Measurements from ENCODE around the gene ZFP90. TPM values are rescaled to one million over a fixed set of nuclear protein-coding genes. Genes with fewer than 3 reads are reported as not detected.
A peak's percentile ranks its signal among the peaks of the same experiment; 100 is the strongest.
"Not testable (repeated sequence)": the region's sequence is repeated elsewhere in the genome, so short reads cannot be mapped to it uniquely, and the experiment has no call there.

ZFP90 gene
- total RNA-seq, 1 donor from 2014 or later, result 11.2 TPM

DNA sequence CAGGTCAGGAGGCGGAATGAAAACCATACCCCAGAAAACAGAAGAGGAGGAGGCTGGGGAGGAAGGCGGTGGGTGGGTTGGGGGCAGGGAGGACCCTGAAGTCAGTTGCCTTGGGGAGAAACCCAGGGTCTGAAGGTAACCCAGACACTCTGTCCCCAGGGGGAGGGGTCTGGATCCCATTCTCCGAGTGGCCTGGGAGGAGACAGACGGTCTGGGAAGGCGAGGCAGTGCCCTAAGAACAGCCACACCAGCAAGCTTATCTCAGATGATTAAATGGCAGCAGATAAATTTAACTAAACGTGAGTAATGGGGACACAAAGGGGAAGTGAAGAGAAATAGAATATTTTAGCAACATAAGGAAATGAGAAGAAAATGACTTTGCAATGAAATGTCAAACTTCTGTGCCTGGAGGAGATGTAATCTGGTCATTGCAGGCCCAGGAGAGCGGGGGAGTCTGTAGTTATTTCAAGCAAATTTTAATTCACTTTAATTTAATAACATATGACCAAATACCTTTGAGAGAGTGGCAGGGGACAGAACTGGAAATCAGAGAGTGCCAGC lies 21.4 kb upstream of the ZFP90 start:
- DNase-seq (ENCODE audit: low read depth in 2 of 2), result no peak

DNA sequence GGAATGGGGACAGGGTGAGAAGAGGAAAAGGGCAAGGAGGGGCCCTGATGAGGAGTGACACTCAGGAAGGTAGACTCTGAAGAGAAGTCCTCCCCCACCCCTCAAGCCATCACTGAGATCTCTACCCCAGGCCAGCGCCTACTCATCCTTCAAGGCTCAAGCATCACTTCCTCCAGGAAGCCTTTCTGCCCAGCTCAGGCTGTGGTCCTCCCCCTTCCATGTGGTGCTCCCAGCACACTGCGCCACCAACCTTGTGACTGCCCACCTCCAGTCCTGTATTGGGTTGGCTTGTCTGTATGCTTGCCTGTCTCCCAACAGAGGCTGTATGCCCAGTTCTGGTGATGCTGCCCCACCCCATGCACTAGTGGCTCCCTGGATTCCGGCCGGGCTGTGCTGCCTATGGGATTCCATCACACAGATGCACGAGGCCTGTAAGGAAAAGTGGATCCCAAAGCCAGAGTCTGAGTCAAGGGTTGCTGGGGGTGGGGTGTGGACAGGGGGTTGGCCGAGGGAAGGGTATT lies 19.8 kb upstream of the ZFP90 start:
- DNase-seq (ENCODE audit: low read depth in 2 of 2), result no peak

DNA sequence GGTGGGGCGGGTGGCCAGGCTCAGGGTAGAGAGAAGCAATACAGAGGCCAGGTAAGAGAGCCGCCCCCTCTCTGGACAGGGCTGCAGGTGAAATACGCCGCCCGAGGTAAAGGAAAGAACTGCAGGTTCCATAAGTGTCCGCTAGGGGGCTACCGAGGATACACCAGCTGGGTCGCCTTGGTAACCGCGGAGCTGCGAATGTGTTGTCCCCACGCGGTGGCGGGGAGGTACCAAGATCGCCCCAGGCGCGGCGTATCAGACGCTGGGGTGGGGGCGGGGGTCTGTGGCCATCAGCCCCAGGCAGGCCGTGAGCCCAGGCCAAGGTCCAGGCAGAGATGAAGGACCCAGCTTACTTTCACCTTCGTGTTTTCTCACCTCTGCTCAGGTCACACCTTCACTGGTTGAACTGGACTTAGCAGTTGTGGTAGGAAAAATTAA lies 18.4 kb upstream of the ZFP90 start:
- peak; percentile 79 to 88 for DNase-seq (ENCODE audit: low read depth in 2 of 2)

GRCh38 chr16:68524069-68524820 lies 14.8 kb upstream of the ZFP90 start:
- no peak for DNase-seq (ENCODE audit: low read depth in 2 of 2)

DNA sequence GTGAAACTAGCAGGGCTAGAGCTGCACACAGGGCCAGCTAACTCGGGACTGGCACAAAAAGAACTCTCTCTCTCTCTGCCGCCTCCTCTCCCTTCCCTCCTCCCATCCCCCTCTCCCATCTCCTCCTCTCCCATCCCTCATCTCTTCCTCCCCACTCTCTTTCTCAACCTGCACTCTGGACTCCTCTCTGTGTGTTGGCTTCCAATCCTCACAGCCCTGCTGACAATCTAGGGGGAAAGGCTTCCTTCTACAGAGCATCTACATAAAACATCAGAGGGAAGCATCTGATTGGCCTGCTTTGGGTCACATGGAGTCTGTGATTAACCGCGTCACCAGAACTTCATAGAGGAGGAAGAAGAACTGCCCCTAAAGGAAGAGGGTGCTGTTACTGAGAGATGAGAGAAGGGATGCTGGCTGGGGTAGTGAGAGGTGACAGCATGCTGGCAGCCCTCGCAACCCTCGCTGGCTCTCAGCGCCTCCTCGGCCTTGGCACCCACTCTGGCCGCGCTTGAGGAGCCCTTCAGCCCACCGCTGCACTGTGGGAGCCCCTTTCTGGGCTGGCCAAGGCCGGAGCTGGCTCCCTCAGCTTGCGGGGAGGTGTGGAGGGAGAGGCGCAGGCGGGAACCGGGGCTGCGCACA lies 12.8 kb upstream of the ZFP90 start:
- DNase-seq (ENCODE audit: low read depth in 2 of 2), result no peak

GRCh38 chr16:68526782-68527145 lies 12.3 kb upstream of the ZFP90 start:
- no peak for DNase-seq (ENCODE audit: low read depth in 2 of 2)

- no peak for DNase-seq (ENCODE audit: low read depth in 2 of 2)
Observed at GRCh38 chr16:68528233-68528632, 10.9 kb upstream of the ZFP90 start.

GRCh38 chr16:68528686-68529379 lies 10.3 kb upstream of the ZFP90 start:
- peak; percentile 51 to 76 for DNase-seq (ENCODE audit: low read depth in 2 of 2)

DNA sequence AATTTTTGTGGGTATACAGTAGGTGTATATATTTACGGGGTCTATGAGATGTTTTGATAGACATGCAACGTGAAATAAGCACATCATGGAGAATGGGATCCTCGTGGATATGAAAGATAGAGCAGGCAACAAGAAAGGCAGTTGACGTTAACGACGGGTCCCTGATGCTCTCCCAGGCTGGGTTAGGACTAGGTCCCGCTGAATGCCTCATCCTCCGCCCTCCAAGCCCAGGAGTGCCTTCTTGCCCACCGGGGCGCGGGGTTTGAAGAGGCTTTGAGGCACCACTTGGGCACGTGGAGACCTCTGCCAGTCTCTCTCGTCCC lies 9.5 kb upstream of the ZFP90 start:
- DNase-seq (ENCODE audit: low read depth in 2 of 2), result no peak

- DNase-seq (ENCODE audit: low read depth in 2 of 2), result peak; percentile 31 to 80
Observed at GRCh38 chr16:68529931-68530701, 9.0 kb upstream of the ZFP90 start.

DNA sequence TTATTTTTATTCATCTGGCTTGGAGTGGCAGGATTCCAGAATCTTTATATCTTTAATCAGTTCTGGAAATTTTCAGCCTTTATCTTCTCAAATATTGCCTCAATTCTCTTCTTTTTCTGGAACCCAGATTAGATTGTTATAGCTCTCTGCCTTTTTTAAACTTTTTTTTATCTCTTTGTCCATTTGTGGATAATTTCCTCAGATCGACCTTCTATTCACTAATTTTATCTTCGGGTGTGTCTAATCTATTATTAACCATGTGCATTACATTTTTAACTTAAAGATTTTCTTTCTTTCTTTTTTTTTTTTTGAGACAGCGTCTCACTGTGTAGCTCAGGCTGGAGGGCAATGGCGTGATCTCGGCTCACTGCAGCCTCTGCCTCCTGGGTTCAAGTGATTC lies 5.2 kb upstream of the ZFP90 start:
- DNase-seq (ENCODE audit: low read depth in 2 of 2), result no peak

DNA sequence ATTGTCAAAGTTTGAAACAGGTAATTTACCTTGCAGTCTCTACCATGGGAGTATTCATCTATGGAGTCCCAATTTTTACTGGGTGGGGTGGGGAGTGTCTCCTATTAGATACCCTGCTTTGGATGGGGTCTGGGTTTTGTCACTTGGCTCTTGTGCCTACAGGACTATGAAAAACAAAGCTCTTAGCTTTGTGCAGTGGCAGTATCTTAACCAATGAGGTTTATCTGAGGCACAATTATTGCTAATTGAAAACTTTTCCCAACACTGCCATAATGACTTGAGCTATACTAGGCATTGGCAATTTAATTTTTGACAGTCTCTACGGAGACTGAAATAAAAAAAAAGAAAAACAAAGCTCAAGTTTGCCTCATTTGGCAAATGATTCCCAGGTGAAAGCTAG lies 3.8 kb upstream of the ZFP90 start:
- DNase-seq (ENCODE audit: low read depth in 2 of 2), result no peak

- DNase-seq (ENCODE audit: low read depth in 2 of 2), result peak in 1 of 2 donors; percentile 22
Observed at GRCh38 chr16:68539711-68540239, 684 bp downstream of the ZFP90 start.

DNA sequence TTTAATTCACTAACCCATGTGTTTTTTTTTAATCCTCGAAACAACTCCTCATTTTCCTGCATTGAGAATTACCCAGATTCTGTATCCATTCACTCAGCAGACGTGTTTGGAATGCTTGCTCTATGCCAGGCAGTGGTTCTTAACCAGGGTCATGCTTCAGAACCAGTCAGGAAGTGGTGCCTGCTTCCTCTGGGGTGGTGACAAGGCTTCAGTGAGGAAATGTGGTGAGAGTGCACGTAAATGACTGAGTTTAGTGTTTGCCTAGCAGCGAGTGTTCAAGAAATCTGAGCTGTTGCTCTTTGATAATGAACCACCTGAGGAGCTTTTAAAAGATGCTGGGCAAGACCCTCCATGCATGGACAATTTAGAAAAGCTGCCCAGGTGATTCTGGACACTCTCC lies 9.9 kb downstream of the ZFP90 start:
- no peak for DNase-seq (ENCODE audit: low read depth in 2 of 2)

GRCh38 chr16:68553186-68553585 lies 14.1 kb downstream of the ZFP90 start:
- DNase-seq (ENCODE audit: low read depth in 2 of 2), result no peak

DNA sequence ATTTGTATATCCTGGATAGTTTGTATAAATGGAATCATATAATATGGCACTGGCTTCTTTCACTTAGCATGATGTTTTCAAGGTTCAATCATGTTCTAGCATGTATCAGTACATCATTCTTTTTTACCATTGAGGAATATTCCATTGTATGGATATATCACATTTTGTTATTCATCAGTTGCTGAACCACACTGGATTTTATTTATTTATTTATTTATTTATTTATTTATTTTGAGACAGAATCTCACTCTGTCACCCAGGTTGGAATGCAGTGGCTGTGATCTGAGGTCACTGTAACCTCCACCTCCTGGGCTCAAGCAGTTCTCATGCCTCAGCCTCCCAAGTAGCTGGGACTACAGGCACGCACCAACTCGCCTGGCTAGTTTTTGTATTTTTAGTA lies 21.2 kb downstream of the ZFP90 start:
- DNase-seq (ENCODE audit: low read depth in 2 of 2), result not testable (repeated sequence)

DNA sequence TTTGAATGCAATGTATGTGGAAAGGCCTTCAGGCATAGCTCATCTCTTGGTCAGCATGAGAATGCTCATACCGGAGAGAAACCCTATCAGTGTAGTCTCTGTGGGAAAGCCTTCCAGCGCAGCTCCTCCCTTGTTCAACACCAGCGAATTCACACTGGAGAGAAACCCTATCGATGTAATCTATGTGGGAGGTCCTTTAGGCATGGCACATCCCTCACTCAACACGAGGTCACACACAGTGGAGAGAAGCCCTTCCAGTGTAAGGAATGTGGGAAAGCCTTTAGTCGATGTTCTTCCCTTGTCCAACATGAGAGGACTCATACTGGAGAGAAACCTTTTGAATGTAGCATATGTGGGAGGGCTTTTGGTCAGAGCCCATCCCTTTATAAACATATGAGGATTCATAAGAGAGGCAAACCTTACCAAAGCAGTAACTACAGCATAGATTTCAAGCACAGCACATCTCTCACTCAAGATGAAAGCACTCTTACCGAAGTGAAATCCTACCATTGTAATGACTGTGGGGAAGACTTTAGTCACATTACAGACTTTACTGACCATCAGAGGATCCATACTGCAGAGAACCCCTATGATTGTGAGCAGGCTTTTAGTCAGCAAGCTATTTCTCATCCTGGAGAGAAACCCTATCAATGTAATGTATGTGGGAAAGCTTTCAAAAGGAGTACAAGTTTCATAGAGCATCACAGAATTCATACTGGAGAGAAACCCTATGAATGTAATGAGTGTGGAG lies 24.7 kb downstream of the ZFP90 start:
- DNase-seq (ENCODE audit: low read depth in 2 of 2), result no peak

DNA sequence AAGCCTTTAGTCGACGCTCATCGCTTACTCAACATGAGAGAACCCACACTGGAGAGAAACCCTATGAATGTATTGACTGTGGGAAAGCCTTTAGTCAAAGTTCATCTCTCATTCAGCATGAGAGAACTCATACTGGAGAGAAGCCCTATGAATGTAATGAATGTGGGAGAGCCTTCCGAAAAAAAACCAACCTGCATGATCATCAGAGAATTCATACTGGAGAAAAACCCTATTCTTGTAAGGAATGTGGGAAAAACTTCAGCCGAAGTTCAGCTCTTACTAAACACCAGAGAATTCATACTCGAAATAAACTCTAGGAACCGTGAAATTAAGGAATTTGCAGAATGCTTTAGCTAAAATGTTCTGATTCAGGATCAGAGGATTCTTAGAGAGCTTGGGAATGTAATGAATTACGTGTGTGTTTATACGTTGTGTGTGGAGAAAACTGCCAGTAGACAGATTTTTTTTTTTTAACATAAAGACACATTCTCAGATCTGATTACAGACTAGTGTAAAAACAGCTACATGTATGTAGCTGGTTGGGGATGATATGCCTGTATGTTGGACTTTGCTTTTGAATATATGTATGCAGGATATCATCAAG lies 25.4 kb downstream of the ZFP90 start:
- DNase-seq (ENCODE audit: low read depth in 2 of 2), result no peak

DNA sequence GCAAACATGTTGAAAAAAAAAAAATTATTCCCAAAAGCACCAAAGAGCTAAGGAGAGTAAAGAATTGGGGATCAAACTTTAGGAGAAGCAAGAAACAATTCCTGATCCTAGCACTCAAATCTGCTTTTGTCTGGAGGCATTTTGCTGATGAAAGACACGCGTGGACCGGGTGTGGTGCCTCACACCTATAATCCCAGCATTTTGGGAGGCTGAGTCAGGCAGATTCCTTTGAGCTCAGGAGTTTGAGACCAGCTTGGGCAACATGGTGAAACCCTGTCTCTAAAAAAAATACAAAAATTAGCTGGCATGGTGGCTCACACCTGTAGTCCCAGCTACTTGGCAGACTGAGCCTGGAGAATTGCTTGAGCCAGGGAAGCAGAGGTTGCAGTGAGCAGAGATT lies 35.4 kb downstream of the ZFP90 start:
- DNase-seq (ENCODE audit: low read depth in 2 of 2), result no peak

- no peak for DNase-seq (ENCODE audit: low read depth in 2 of 2)
Observed at GRCh38 chr16:68575082-68575481, 36.0 kb downstream of the ZFP90 start.

Measured in dermis microvascular lymphatic vessel endothelial cell (primary cell).